GM21423 (cell line): ENCODE results near the gene CHN1.
A peak's percentile ranks its signal among the peaks of the same experiment; 100 is the strongest.

Experiments
- ATAC-seq: cut with Tn5 transposase; IDR thresholded peaks from one replicate; pipeline ENCODE4 v1.9.1; 2021; ENCODE audit warnings: mild to moderate bottlenecking, moderate library complexity; ENCODE audit not compliant: unreplicated experiment

Gene CHN1

DNA sequence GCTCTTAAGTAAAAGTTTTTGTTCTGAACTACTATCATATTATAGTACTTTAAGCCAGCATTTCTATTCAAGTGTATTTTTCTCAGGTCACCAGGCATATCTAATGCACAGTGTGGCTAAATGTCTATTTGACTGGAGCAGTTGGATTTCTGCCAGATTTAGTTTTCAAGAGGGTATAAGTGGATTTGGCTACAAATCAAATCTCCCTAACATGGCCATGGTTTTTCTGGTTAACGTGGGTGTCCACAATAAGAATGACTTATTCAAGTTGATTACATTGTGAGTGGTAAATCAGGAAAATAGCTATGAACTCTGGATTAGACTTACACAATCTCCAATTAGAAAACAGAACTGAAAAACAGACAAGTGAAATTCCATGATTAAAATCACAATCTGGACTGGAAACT, 5.7 kb upstream of the CHN1 start:
- no peak for ATAC-seq

DNA sequence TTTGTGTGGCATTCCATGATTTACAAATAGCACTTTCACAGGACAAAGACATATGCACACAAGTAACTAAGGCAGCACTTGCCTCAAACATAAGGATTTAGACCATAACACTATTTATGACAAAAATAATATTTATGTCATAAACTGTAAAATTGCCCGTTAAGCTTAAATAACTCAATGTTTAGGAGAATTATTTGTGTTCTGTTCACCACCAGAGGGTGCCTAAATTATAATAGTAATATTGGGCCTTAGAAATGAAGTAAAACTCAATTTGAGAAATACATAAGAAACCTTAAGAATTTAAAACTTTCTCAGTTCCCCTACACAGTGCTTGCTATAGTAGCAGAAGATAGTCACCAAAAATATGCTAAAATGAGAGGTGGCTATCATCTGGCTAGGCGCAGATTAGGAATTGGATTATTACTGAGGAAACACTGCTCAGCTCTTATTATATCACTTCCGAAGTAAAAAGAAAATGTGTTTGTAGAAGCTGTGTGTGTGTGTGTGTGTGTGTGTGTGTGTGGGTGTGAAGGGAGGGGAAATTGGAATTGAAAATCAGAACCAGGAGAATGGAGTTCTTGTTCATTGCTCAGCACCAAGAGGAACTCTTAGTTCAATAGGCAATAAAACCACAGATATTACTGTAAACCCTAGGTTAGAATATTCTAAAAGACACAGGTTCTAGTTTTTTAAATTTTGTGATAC, 4.9 kb upstream of the CHN1 start:
- ATAC-seq: no peak

DNA sequence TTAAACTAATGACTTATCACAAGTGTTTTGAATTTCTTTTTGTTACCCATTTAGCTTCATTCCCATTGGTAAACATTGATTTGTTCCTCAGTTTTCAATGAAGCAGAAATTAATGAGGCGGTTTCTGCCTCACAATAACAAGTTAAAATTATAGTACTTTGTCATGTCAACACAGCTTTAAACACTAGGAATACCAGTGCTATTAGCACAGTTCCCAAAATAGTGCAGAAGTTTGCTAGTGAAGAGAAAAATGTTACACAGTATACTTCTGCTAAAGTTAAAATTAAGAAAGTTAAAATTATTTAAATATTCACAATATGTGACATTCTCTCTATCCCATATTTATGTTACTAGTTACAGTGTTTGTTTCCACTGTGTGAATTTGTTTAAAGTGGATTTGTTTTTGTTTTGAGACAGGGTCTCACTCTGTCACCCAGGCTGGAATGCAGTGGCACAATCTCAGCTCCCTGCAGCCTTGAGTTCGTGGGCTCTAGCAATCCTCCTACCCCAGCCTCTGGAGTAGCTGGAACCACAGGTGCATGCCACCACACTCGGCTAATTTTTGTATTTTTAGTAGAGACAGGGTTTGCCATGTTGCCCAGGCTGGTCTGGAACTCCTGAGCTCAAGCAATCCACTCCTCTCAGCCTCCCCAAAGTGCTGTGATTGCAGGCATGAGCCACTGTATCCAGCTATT, 3.8 kb upstream of the CHN1 start:
- no peak for ATAC-seq

DNA sequence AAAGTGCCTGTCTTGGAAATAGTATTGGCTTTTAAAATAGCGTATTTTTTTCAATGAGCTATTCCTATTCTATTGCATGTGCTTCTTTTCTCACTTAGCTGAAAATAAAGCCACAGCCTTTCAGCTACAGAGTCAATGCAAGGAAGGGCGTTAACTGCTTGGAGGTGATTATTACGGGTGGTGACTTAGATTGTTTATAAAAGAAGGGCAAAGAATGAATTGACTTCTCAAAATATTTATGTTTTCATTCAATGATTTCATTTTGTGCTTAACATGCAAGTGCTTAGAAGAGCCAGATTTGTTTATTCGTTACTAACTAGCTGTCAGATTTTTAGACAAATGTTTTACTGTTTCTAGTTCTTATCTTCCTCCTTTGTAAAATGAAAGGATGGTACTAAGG, 2.8 kb upstream of the CHN1 start:
- no peak for ATAC-seq

DNA sequence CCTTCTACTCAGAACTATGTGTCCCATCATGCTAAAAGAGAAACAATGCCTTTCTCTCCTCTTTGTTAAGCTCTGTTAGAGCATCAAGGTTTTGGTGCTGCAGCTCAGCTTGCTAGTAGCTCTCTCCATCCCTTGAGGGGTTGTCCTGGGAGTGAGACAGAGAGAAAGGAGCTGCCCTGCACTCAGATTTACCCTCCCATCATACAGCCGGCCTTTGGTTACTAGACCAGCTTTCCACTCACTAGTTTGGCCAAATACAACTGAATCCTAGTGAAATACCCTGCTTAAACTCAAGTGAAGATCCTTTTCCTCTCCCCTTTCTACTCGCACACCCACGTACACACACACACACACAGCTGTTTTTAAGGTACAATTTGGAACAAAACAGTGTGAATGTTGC, 2.3 kb upstream of the CHN1 start:
- no peak for ATAC-seq

DNA sequence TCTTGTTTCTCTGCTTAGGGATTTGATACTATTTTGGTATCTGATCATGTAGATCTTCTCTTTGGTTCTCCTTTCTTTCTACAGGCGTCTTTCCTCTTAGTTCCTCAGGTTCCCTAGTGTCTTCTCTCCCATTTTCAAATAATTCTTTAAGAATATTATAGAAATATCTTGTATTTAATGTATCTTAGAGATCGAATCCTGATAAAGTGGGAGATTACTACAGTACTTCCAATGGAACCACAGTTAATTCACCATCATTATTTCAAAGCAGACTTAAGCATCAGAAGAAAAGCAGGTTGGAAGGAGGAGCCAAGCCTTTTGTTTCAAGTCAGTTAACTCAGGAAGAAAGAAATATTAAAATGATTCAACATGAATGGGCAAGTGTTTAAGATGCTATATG, 1.1 kb upstream of the CHN1 start:
- no peak for ATAC-seq

DNA sequence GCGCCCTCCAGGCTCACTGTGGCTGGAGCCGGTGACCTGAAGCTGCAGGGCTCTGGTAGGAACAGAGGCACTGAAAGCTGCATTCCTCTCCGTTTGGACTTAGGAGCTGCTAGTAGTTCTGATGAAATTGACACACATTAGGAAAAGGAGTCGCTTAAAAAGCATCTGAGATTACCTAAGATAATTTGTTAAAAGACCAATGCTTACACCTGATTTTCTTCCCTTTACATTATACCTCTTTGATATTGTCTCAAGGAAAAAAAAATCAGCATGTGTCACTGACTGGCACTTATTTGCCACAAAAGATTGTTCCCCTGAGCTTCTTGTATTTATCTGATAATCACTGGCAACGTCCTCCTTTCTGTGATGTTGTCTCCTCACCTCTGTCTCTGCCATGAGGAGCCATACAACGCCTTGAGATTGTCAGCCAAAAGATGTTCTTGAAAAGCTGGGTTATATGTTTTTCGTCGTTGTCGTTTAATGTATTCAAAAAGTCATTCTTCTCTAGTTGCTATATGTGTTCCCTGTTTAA, 618 bp upstream of the CHN1 start:
- ATAC-seq: no peak

DNA sequence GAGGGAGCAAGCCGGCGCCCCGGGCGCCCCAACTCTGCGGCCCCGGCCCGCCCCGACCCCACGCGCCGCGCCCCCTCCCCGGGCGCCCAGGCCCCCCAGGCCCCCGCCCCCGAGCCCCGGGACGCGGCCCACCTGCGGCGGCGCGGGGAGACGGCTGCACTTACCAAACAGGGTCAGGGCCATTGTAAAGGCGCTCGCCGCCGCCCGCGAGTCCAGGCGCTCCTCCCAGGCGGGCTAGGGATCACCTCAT, 526 bp downstream of the CHN1 start:
- peak; percentile 18 for ATAC-seq

DNA sequence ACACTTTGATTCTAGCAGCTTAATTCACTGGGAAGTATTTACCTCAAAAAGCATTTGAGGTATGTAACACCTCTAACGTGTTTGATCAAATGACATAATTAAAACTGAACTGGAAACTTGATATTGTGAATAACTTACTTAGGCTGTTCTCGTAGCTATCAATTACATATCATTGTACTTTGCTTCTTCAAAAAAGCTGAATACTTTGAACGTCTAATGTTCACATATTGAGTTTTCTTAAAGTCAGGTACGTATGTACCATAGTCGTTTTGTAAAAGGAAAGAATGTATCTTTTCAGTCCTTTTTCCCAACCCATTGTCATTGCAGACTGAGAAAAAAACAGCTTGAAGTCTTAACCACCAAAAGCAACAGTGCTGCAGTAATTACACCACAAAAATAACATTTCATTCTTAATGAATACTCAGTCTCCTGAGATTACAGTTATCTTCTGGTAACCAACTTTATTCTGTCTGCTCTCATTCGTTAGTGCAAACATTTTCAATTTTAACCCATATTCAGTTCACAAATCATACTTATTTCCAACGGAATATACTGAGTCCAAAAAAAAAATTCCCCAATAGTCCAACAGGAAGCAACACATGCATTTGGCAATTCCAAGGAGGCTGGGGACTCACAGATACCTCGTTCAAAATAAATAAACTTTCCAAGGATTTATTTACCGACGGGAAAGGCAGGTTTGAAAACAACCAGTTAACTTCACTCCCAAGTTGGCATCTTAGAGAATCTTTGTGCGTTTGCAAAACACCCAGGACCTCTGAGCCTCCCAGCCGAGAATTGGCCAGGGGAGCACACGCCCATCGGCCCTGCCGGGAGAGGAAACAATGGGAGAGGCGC, 1.1 kb downstream of the CHN1 start:
- ATAC-seq: no peak

DNA sequence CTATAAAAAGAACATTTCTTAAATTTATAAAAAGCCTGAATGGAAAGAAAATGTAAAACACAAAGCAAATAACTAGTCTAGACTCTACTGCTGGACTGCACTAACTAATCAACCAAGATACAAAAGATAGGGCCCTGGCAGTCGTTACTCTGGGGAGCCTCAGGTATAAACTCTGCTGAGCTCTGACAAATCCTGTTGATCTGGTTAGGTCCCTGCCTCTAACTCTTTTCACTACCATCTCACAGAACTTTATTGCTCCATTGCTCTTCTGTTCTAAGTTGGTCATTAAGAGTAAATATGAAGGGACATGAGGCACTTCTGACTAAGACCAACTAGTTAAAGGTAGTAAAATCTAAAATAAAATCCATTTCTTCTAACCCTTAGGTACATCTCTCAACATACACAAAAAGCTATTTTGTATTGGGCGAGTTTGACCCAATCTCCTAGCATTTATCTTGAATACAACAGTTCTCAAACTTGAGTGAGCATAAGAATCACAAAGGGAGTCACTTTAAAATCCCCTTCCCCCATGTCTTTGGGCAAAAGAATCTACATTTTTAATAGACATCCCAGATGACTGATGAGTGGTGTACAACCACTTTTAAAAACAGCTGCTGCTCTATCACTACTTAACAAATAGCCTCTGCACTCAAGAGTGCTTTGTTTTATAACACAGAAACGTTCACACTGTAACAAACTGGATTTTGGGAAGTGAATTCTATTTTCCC, 2.5 kb downstream of the CHN1 start:
- ATAC-seq: no peak

DNA sequence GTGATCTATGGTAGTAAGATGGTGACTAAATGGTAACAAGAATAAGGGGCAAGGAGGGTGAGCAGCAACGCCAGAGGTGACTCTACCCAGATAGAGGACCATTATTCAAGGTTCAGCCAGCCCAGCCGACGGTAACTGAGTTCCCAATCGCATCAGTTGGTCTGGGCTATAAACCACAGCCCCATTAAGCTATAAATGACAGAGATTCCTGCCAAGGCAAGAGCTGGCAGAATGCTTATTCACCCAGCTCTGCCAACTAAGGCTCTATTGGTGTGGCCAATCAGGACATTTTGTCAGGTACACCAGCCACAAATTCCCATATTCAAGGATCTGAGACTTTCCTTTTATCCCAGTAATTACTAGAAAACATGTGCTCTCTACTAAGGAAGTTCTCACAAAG, 3.6 kb downstream of the CHN1 start:
- no peak for ATAC-seq

DNA sequence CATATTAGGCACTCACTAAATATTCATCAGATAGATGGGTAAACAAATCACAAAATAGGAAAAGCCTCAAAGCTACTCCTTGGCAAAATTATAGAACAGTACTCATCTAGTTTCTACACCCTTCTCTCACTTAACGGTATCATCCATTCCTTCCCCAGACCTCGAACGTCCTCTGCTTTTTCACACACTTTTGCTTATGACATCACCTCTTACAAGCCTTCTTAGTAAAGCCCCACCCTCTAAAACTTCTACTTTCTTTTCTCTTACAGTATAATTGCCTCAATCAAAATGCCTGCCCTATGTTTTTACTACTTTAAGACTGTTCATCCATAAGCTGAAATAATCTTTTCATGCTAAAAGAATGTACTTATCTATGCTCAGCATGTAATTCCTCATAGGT, 8.1 kb downstream of the CHN1 start:
- ATAC-seq: no peak

DNA sequence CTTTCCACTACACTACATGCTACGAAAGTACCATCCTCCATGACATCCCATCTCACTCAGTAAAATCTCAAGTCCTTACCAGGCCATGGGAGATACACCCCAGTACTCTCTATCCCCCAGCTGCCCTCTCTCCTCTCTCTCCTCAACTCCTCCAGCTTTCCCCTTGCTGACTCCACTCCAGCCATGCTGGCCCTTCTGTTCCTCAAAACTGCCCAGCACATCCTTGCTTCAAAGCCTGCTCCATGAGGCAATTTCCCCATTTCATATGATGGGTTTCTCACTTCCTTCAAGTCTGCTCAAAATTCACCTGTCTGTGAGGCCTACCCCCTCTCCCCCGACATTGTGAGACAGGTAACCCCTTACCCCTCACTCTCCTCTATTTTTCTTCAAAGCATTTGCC, 8.6 kb downstream of the CHN1 start:
- ATAC-seq: no peak

DNA sequence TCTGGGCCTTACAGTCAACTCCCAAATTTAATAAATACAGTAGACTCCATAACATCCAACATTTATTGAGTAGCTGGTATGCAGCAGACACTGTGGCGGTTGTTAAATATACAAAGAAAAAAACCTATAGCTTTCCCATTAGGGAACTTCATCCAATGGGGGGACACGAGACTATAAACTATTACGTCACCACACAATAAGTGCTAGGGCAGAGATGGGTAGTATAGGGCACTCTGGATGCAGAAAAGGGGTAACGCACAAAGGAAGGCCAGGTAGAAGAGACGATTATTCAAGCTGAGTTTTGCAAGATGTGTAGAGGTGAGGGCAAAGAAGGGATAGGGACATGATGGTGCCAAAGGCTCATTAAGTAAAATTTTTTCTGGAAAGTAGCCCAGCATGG, 10.8 kb downstream of the CHN1 start:
- ATAC-seq: no peak

DNA sequence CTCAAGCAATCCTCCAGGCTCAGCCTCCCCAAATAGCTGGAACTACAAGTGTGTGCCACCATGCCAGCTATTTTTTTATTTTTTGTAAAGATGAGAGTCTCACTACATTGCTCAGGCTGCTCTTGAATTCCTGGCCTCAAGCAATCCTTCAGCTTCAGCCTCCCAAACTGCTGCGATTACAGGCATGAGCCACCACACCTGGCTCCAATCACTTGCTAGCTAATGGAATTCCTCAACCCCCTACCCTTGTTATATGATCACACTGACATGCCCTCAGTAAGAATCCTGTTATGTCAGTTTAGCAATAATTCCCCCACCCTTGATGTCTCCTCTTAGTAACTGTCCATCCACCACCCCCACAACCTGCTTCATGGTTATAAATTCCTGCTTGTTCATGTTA, 12.3 kb downstream of the CHN1 start:
- no peak for ATAC-seq

DNA sequence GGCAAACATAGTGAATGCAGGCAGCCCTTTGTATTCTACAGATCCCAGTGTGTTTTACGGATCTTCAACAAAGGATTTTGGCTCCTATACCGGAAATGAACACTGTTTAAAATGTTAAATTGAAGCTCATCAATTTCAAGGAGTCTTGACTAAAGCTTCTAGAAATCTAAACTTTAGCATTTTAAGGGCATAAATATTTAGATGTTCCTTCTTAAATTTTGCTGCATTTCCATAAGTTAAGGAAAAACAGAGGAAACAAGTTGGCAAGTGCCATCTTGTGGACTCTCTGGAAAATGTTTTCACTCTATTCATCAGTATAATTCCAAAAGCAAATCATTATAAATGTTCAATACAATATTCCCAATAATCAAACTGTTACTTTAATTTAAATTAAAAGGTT, 19.6 kb downstream of the CHN1 start:
- ATAC-seq: no peak

DNA sequence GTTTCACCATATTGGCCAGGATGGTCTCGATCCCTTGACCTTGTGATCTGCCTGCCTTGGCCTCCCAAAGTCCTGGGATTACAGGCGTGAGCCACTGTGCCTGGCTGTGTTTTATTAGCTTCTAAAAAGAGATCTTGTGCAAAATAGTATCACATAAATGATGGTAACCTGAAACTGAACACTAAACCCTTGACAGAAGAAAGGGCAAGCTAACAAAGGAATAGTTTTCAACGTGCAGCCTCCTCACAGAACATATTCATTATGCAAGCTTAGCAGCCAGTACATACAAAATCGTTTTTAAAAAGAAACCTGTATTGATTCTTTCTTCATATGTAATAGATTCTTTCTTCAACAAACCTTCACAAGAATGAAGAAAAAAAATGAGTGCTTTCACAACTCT, 20.6 kb downstream of the CHN1 start:
- ATAC-seq: no peak

DNA sequence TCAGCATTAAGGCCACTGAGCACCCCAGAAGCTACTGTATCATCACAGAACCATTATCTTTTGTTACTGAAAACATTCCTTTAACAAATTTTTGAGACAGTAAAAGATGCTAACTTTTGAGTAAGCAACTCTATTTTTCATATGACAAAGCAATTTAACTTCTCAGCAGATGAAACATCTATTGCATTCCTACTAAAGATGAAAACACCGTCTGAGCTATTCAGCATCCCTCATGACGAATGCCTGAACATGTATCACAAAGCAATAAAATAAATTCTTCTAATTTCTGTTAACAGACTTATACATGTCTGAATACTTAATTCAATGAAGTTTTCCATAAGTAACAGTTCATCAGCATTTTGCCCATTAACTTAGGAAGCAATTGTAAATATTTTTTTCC, 23.9 kb downstream of the CHN1 start:
- ATAC-seq: no peak

DNA sequence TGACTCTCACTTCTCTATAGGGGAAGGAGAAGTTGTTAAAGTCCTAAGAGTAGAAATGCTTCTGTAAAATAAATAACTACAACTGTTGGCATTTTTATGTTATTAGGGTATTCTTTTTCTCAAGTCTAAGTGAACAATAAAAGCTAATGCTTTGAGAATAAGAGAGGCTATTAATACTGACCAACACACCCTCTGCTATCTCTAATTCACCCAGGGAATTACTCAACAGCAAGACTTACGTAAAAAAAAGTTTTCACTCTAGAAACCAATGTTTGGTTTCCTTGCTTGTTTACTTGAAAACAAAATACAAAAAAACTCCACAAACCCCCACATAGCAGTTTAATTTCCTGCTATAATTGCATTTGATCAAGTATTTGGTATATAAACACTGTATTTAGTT, 25.2 kb downstream of the CHN1 start:
- ATAC-seq: no peak

DNA sequence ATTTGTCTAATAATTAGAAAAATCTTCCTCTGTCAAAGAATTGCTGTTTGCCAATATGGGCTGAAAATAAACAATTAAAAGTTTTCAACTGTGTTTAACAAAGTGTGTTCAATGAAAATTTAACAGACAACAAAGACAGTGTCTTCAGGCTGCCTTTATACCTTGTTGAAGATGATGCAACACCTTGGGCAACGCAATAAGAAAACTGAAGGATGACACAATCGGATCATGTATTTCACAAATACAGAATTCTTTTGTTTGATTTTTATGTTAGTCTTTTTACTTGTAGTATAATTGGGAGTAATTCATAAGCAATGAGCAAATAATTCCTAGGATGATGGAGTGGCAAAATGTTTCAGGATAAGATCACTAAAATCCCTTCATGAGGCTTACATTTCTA, 27.8 kb downstream of the CHN1 start:
- ATAC-seq: no peak

DNA sequence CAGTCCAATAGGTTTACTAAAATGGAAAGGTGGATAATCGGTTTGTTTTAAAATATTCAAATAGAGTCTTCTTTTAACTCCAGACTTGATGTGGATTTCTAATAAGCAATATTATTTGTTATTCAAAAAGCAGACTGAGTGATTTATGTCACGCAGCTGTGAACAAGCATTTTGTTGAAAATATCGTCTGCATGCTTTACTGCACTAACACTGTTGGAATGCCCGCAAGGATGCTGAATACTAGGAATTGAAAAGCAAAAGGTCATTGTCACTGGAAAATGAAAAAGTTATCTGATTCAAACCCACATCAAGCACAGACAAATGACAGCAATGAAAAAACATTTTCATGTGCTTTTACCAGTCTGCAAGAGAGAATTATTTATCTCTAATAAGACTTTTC, 31.1 kb downstream of the CHN1 start:
- no peak for ATAC-seq
